Measurements from ENCODE around the gene MCMBP.
A peak's percentile ranks its signal among the peaks of the same experiment; 100 is the strongest.
"Not testable (repeated sequence)": the region's sequence is repeated elsewhere in the genome, so short reads cannot be mapped to it uniquely, and the experiment has no call there.

MCMBP gene

GRCh38 chr10:119801998-119802538 is 70.6 kb downstream of the MCMBP start:
- no peak for TF ChIP-seq POLR2A (IDR thresholded peaks at IDR 0.05; ENCODE audit: low read length)
- TF ChIP-seq GATA1 (IDR thresholded peaks at IDR 0.05; ENCODE audit: low read depth, low read length), result no peak
- DNase-seq, result no peak

GRCh38 chr10:119801176-119801575 is 71.5 kb downstream of the MCMBP start:
- DNase-seq, result no peak

GRCh38 chr10:119796039-119796438 is 76.6 kb downstream of the MCMBP start:
- no peak for TF ChIP-seq POLR2A (IDR thresholded peaks at IDR 0.05; ENCODE audit: low read length)
- TF ChIP-seq GATA1 (IDR thresholded peaks at IDR 0.05; ENCODE audit: low read depth, low read length), result no peak
- DNase-seq, result no peak

More at GRCh38 chr10:119801176-119801575, 71.5 kb downstream of the MCMBP start:
- TF ChIP-seq POLR2A (IDR thresholded peaks at IDR 0.05; ENCODE audit: low read length), result no peak
- no peak for TF ChIP-seq GATA1 (IDR thresholded peaks at IDR 0.05; ENCODE audit: low read depth, low read length)

- not testable (repeated sequence) for DNase-seq
Observed at GRCh38 chr10:119795101-119795500, 77.5 kb downstream of the MCMBP start.

GRCh38 chr10:119786117-119786769 is 86.4 kb downstream of the MCMBP start:
- no peak for TF ChIP-seq GATA1 (IDR thresholded peaks at IDR 0.05; ENCODE audit: low read depth, low read length)
- DNase-seq, result peak; percentile 28 to 50

GRCh38 chr10:119784340-119785067 is 88.1 kb downstream of the MCMBP start:
- peak; percentile 11 to 35 for DNase-seq
- no peak for TF ChIP-seq GATA1 (IDR thresholded peaks at IDR 0.05; ENCODE audit: low read depth, low read length)
- no peak for TF ChIP-seq POLR2A (IDR thresholded peaks at IDR 0.05; ENCODE audit: low read length)

GRCh38 chr10:119783665-119784027 is 89.0 kb downstream of the MCMBP start:
- no peak for TF ChIP-seq POLR2A (IDR thresholded peaks at IDR 0.05; ENCODE audit: low read length)
- no peak for TF ChIP-seq GATA1 (IDR thresholded peaks at IDR 0.05; ENCODE audit: low read depth, low read length)
- no peak for DNase-seq

GRCh38 chr10:119782981-119783664 is 89.5 kb downstream of the MCMBP start:
- TF ChIP-seq GATA1 (IDR thresholded peaks at IDR 0.05; ENCODE audit: low read depth, low read length) (no peak), POLR2A (IDR thresholded peaks at IDR 0.05; ENCODE audit: low read length) (no peak)
- DNase-seq, result no peak

- no peak for DNase-seq
- no peak for TF ChIP-seq POLR2A (IDR thresholded peaks at IDR 0.05; ENCODE audit: low read length)
- no peak for TF ChIP-seq GATA1 (IDR thresholded peaks at IDR 0.05; ENCODE audit: low read depth, low read length)
Observed at GRCh38 chr10:119781498-119781897, 91.1 kb downstream of the MCMBP start.

- TF ChIP-seq POLR2A (IDR thresholded peaks at IDR 0.05; ENCODE audit: low read length) (no peak), GATA1 (IDR thresholded peaks at IDR 0.05; ENCODE audit: low read depth, low read length) (no peak)
- no peak for DNase-seq
Observed at GRCh38 chr10:119780879-119781480, 91.7 kb downstream of the MCMBP start.

Data from erythroblast (primary cell).